ENCODE data around the gene VKORC1.

DNA sequence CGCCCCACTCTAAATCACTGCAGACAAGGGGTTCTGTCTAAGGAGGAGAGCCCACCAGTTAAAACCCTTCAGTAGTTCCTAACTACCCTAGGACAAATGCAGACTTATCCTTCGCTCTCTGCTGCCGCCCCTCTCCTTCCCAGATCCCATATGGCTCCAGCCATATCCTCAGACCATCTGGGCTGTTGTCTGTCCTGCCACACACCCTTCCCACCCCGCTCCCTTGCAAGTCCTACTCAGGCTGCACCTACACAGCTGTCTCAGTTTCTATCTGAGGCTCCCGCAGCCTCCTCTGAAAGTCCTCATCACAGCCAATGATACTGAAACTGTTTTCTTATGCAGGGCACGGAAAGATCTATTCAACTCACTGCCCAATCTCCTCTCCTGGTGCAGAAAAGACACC lies 12.9 kb upstream of the VKORC1 start:
- TF ChIP-seq POLR2AphosphoS5 (IDR thresholded peaks at IDR 0.05; ENCODE audit: borderline replicate concordance, low read depth, low read length) (no peak), EZH2 (IDR thresholded peaks at IDR 0.05) (no peak), FOXP2 (optimal IDR thresholded peaks at IDR 0.05; ENCODE audit: control extremely low read depth, extremely low read length, insufficient read depth) (no peak)

Data from SK-N-MC (cell line).